ENCODE measurements around the gene TMEM154. TPM values are rescaled to one million over a fixed set of nuclear protein-coding genes. Genes with fewer than 3 reads are reported as not detected.

Gene TMEM154
- total RNA-seq, 1 experiment from 2014 or later, result 23.3 TPM

GRCh38 chr4:152724494-152724893 is 44.7 kb upstream of the TMEM154 start:
- no peaks in the 10 kb centered on the region for H3K36me3 Mint-ChIP-seq (ENCODE audit: insufficient read depth, unreplicated experiment)
- H3K9me3 Mint-ChIP-seq (ENCODE audit: low read depth, unreplicated experiment), result no peaks in the 10 kb centered on the region
- BruUV-seq (replicated peaks), result no TSS peak
- DNase-seq, result no peak
- no peaks in the 10 kb centered on the region for H3K4me1 Mint-ChIP-seq (ENCODE audit: low read depth, unreplicated experiment)
- TF ChIP-seq, protein P1, sequence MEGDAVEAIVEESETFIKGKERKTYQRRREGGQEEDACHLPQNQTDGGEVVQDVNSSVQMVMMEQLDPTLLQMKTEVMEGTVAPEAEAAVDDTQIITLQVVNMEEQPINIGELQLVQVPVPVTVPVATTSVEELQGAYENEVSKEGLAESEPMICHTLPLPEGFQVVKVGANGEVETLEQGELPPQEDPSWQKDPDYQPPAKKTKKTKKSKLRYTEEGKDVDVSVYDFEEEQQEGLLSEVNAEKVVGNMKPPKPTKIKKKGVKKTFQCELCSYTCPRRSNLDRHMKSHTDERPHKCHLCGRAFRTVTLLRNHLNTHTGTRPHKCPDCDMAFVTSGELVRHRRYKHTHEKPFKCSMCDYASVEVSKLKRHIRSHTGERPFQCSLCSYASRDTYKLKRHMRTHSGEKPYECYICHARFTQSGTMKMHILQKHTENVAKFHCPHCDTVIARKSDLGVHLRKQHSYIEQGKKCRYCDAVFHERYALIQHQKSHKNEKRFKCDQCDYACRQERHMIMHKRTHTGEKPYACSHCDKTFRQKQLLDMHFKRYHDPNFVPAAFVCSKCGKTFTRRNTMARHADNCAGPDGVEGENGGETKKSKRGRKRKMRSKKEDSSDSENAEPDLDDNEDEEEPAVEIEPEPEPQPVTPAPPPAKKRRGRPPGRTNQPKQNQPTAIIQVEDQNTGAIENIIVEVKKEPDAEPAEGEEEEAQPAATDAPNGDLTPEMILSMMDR (IDR thresholded peaks at IDR 0.05; ENCODE audit: unreplicated experiment), result no peak
- CTCF ChIA-PET, result no interaction called here
- H3K27me3 Mint-ChIP-seq (ENCODE audit: unreplicated experiment), result no peaks in the 10 kb centered on the region
- intact Hi-C loops (cut with micrococcal nuclease; ENCODE audit: unreplicated experiment), result no loop called here
- no peak overlapping the region for H3K4me3 Mint-ChIP-seq (ENCODE audit: low read depth, unreplicated experiment)
- no peak overlapping the region for H3K27ac Mint-ChIP-seq (ENCODE audit: unreplicated experiment)

GRCh38 chr4:152723236-152723635 is 43.4 kb upstream of the TMEM154 start:
- TF ChIP-seq, protein P1 (IDR thresholded peaks at IDR 0.05; ENCODE audit: unreplicated experiment), result no peak
- Mint-ChIP-seq H3K4me1 (ENCODE audit: low read depth, unreplicated experiment) (no peaks in the 10 kb centered on the region), H3K36me3 (ENCODE audit: insufficient read depth, unreplicated experiment) (no peaks in the 10 kb centered on the region), H3K27me3 (ENCODE audit: unreplicated experiment) (no peaks in the 10 kb centered on the region), H3K4me3 (ENCODE audit: low read depth, unreplicated experiment) (no peak overlapping the region), H3K27ac (ENCODE audit: unreplicated experiment) (no peak overlapping the region), H3K9me3 (ENCODE audit: low read depth, unreplicated experiment) (no peaks in the 10 kb centered on the region)
- no TSS peak for BruUV-seq (replicated peaks)
- CTCF ChIA-PET, result no interaction called here
- intact Hi-C loops (cut with micrococcal nuclease; ENCODE audit: unreplicated experiment), result no loop called here
- DNase-seq, result no peak

DNA sequence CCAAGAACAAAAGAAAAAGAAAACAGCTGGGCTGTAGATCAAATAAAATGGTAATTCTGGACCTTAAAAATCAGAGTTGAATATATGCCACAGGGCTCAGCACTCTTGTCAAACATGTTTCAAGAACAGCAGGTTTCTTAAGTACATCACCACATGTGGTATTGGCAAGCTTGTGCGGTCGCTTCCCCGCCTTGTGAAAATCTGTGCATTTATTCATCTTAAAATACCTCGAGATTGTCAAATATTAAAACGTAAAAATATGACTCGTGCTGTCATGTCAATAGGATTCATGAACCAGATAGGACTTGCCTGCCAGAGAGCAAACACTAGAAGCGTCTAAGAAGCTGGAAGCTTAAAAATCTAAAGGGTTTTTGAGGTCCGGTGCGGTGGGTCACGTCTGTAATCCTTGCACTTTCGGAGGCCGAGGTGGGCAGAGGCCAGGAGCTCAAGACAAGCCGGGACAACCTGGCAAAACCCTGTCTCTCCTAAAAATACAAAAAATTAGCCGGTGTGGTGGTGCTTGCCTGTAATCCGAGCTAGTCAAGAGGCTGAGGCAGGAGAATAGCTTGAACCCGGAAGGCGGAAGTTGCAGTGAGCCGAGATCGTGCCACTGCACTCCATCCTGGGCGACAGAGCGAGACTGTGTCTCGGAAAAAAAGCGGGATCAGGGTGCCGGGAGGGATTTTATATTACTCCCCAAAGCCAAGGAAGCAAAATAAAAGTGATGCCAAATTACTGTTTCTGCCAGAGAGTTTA is 40.2 kb upstream of the TMEM154 start:
- DNase-seq, result no peak
- TF ChIP-seq, protein P1 (IDR thresholded peaks at IDR 0.05; ENCODE audit: unreplicated experiment), result no peak
- Mint-ChIP-seq H3K27me3 (ENCODE audit: unreplicated experiment) (no peaks in the 10 kb centered on the region), H3K4me3 (ENCODE audit: low read depth, unreplicated experiment) (no peak overlapping the region), H3K9me3 (ENCODE audit: low read depth, unreplicated experiment) (peaks cover 5% of the 10 kb centered on the region), H3K4me1 (ENCODE audit: low read depth, unreplicated experiment) (no peaks in the 10 kb centered on the region), H3K36me3 (ENCODE audit: insufficient read depth, unreplicated experiment) (no peaks in the 10 kb centered on the region), H3K27ac (ENCODE audit: unreplicated experiment) (no peak overlapping the region)
- BruUV-seq (replicated peaks), result no TSS peak
- CTCF ChIA-PET, result no interaction called here
- intact Hi-C loops (cut with micrococcal nuclease; ENCODE audit: unreplicated experiment), result no loop called here

GRCh38 chr4:152719291-152719690 is 39.5 kb upstream of the TMEM154 start:
- Mint-ChIP-seq H3K4me1 (ENCODE audit: low read depth, unreplicated experiment) (no peaks in the 10 kb centered on the region), H3K4me3 (ENCODE audit: low read depth, unreplicated experiment) (no peak overlapping the region), H3K9me3 (ENCODE audit: low read depth, unreplicated experiment) (peaks cover 5% of the 10 kb centered on the region), H3K36me3 (ENCODE audit: insufficient read depth, unreplicated experiment) (no peaks in the 10 kb centered on the region), H3K27ac (ENCODE audit: unreplicated experiment) (no peak overlapping the region), H3K27me3 (ENCODE audit: unreplicated experiment) (no peaks in the 10 kb centered on the region)
- BruUV-seq (replicated peaks), result no TSS peak
- TF ChIP-seq, protein P1 (IDR thresholded peaks at IDR 0.05; ENCODE audit: unreplicated experiment), result no peak
- intact Hi-C loops (cut with micrococcal nuclease; ENCODE audit: unreplicated experiment), result no loop called here
- CTCF ChIA-PET, result no interaction called here
- no peak for DNase-seq

Measured in Calu3 (cell line).